HG03571 (cell line): ENCODE data around the gene MDH1.
"Not testable (repeated sequence)": the region's sequence is repeated elsewhere in the genome, so short reads cannot be mapped to it uniquely, and the experiment has no call there.

Experiments used
- ATAC-seq: cut with Tn5 transposase; IDR thresholded peaks from one replicate; pipeline ENCODE4 v1.9.1; 2021; ENCODE audit not compliant: unreplicated experiment

The MDH1 gene

GRCh38 chr2:63587814-63588384, 864 bp upstream of the MDH1 start:
- peak; percentile 0 for ATAC-seq

GRCh38 chr2:63589148-63589958, 590 bp downstream of the MDH1 start:
- peak; percentile 8 for ATAC-seq

GRCh38 chr2:63590626-63591408, 2.1 kb downstream of the MDH1 start:
- no peak for ATAC-seq

DNA sequence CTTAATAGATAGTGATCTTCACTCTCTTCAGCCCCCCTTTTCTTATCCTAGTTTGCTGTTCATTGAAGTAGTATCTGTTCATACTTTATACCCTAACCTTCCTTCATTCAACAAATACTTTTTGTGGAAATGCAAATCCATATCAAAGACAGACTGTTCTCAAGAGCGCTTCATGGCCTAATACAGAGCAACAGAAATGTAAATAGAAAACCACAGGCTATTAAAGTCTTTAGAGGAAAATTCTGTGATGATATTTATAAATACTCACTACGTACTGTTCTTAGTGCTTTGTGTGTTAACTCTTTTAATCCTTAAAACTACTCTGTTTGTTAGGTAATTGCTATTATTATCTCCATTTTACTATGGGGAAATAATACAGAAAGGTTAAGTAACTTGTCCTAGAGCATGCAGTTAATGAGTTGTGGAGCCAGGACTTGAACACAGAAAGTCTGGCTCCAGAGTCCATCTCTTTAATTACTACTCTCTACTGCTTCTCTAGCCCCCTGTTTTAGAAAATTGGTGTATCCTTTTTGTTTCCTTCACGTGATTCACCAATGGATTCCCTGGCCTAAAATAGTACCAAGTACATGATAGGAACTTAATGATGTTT, 2.9 kb downstream of the MDH1 start:
- no peak for ATAC-seq

DNA sequence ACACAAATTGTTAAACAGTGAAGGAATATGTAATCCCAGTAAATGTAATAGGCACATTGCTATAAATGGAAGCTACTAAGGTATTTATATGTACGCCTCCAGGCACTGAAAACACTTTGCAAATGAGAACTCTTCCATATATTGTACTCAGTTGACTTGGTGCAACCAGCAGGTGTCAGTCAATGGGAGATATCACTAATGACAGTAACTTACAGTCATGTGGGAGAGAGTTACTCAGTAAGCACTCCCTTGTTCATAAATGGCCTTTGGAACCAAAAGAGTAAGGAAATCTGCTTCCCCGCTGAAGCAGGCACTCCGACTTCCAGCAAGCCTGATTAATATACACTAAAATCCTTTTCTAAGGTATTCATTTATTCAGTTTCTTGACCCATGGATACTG, 5.9 kb downstream of the MDH1 start:
- ATAC-seq, result no peak

DNA sequence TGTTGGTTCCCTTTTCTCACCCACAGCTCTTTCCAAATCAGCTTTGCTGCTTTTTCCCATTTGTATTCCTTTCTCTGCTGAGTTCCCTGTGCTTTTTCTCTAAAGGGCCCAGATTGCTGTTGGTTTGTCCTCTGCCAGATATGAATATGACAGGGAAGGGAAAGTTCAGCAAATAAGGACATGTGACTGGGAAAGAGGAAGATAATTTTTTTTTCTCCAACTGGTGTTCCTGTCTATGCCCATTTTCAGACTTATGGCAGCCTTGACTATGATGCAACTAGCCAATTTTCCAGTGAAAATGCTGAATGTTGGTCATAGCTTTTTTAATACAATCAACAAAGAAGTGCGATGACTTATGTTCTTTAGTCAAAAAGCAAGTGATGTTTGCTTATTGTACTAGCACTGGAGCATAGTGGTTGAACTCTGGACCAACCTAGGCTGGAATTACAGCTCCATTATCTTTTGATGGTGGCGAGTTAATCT, 7.7 kb downstream of the MDH1 start:
- no peak for ATAC-seq

DNA sequence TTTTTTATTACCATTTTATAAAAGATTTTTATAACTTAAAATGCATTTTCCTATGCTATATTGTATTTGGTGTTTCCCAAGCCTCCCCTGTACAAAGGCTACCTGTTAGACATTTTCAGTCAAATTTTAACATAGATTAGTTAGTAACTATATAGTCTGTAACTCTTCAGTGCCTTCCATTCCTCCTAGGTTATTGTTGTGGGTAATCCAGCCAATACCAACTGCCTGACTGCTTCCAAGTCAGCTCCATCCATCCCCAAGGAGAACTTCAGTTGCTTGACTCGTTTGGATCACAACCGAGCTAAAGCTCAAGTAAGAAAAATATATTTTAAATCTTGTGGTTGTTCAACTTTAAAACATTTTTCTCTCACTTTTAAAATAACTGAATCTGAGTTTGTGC, 10.2 kb downstream of the MDH1 start:
- ATAC-seq, result no peak

- no peak for ATAC-seq
Observed at GRCh38 chr2:63600881-63601460, 12.2 kb downstream of the MDH1 start.

- no peak for ATAC-seq
Observed at GRCh38 chr2:63604666-63605065, 15.9 kb downstream of the MDH1 start.

DNA sequence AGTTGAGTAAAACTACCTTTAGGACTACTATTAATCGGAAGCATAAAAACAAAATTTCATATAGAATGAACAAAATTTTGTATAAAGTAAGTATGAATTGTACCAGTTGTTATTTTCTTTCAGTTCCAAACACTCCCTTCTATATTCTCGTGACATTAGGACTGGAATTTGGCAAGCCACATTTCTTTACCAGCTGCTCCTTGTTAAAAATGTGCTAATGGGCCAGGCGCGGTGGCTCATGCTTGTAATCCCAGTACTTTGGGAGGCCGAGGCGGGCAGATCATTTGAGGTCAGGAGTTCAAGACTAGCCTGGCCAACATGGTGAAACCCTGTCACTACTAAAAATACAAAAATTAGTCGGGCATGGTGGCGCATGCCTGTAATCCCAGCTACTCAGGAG, 20.1 kb downstream of the MDH1 start:
- not testable (repeated sequence) for ATAC-seq

DNA sequence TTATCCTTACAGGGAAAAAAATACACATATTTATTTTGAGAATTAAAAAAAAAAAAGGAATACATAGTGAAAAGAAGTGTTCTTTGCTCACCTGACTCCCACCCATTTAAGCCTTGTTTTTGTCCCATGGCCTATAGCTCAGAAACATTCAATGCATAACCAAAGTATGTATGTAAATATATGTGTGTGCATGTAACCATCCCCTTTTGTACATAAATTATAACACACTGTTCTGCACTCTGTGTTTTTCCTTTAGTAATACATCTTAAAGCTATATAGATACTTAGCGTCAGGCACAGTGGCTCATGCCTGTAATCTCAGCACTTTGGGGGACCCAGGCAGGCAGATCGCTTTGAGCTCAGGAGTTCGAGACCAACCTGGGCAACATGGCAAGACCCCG, 21.8 kb downstream of the MDH1 start:
- ATAC-seq, result no peak

DNA sequence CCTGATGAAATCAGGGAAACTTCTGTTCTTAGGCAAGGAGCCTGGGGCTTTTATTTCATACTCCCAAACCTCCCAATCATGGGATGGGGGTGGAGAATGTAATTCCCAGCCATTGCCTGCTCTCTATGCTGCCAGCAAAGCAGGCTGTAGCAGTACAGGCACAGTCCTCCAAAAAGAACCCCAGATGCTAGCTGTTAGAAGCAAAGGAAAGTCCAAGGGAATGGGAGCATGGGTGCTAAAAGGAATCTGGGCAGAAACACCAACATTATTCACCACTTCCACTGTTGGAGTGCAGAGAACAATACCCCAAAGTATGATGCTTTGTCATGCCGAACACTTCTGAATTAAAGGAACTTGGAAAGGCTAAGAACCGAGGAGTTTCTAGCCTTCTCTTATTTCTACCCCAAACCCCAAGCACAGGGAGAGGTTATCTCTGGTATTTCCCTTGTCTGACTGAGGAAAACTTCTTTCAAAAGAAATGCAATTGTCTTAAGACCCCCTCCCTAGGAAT, 24.7 kb downstream of the MDH1 start:
- no peak for ATAC-seq

- ATAC-seq, result no peak
Observed at GRCh38 chr2:63614448-63614968, 25.7 kb downstream of the MDH1 start.

- no peak for ATAC-seq
Observed at GRCh38 chr2:63614983-63615945, 26.5 kb downstream of the MDH1 start.

DNA sequence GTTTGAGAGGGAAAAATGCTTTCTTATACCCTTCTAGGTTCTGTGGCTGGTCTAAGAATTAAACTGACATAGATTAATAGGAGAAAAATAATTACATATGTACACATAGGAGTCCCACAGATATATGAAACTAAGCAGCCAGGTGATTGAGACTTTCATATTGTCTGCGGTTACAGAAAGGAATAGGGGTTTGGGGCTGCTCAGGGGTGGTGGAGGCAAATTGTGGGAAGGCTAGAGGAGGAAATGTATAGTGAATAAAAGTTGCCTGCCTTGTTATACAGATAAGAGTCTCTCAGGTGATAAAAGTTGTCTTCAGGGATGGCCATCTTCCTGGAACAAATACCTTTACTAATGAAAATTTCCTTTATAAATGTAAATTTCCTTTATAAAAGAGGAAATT, 28.6 kb downstream of the MDH1 start:
- ATAC-seq, result no peak

DNA sequence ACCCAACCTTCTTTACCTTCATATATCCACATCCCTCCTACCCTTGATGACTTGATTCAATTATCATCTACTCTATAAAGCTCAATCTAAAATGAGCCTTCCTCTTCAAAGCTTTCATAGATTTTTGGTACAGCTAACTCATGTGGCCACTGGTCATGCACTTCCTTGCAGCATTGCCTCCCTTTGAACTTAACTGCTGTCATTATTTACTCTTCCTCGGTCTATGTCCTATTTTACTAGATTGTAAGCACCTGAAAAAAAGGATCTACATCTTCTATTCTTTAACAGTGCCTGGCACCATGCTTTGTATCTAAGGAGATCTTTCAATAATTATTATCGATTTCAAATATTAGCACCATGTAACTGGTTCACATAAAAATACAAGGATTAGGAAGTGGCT, 30.6 kb downstream of the MDH1 start:
- no peak for ATAC-seq

DNA sequence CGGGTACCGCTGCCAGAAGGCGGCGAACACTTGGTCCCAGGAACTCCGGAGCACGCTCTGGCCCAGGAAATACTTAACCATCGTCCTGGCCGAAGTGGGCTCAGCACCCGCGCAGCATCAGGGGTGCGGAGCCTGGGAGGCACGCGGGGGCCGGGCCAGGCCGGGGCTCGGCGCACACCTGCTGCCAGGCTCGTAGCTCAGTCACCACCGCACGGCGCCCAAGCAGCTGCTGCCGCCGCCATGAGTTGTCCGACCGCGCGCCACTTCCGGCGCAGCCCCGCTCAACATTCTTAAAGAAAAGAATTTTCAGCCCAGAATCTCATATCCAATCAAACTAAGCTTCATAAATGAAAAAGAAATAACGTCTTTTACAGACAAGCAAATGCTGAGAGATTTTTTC, 34.0 kb downstream of the MDH1 start:
- no peak for ATAC-seq

GRCh38 chr2:63623763-63624162, 35.0 kb downstream of the MDH1 start:
- not testable (repeated sequence) for ATAC-seq

DNA sequence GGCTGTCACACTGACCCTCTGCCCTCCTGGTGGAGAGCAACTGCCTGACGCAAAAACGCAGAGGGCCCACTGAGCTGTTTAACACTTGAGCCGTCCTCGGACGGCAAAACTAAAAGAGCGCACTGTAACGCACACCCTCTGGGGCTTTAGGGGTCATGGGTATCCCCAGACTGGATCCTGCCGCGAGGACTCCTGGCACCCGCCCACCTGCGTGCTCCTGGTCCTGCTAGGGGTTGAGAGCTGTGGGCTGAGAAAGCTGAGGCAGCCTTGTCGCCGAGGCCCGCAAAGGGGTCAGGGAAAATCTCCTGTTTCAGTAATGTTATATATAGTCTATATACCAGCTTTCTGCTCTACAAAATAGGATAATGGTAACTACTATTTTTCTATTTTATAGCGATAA, 39.1 kb downstream of the MDH1 start:
- no peak for ATAC-seq
